GM21360 (cell line): ENCODE data around the gene TMOD1.
"Not testable (repeated sequence)": the region's sequence is repeated elsewhere in the genome, so short reads cannot be mapped to it uniquely, and the experiment has no call there.

Source experiments
- ATAC-seq: cut with Tn5 transposase; IDR thresholded peaks from one replicate; pipeline ENCODE4 v1.9.1; 2021; ENCODE audit warnings: mild to moderate bottlenecking, moderate library complexity; ENCODE audit not compliant: unreplicated experiment

The TMOD1 gene

GRCh38 chr9:97563458-97564135 lies 62.1 kb downstream of the TMOD1 start:
- no peak for ATAC-seq

- no peak for ATAC-seq
These were observed 63.1 kb downstream of the TMOD1 start for GRCh38 chr9:97564291-97565175.

GRCh38 chr9:97565262-97565661 lies 63.8 kb downstream of the TMOD1 start:
- no peak for ATAC-seq

GRCh38 chr9:97567182-97567893 lies 65.9 kb downstream of the TMOD1 start:
- ATAC-seq: no peak

GRCh38 chr9:97567894-97568202 lies 66.4 kb downstream of the TMOD1 start:
- ATAC-seq: no peak

- no peak for ATAC-seq
These were observed 67.2 kb downstream of the TMOD1 start for GRCh38 chr9:97568461-97569275.

GRCh38 chr9:97570899-97571298 lies 69.4 kb downstream of the TMOD1 start:
- no peak for ATAC-seq

- ATAC-seq: no peak
These were observed 70.2 kb downstream of the TMOD1 start for GRCh38 chr9:97571664-97572063.

- no peak for ATAC-seq
These were observed 70.9 kb downstream of the TMOD1 start for GRCh38 chr9:97572196-97572891.

GRCh38 chr9:97572892-97573365 lies 71.5 kb downstream of the TMOD1 start:
- ATAC-seq: no peak

GRCh38 chr9:97573482-97574073 lies 72.1 kb downstream of the TMOD1 start:
- no peak for ATAC-seq

- ATAC-seq: not testable (repeated sequence)
These were observed 72.7 kb downstream of the TMOD1 start for GRCh38 chr9:97574101-97574571.

GRCh38 chr9:97574921-97575672 lies 73.6 kb downstream of the TMOD1 start:
- ATAC-seq: not testable (repeated sequence)

- ATAC-seq: no peak
These were observed 74.3 kb downstream of the TMOD1 start for GRCh38 chr9:97575673-97576200.

GRCh38 chr9:97577051-97577450 lies 75.6 kb downstream of the TMOD1 start:
- no peak for ATAC-seq

GRCh38 chr9:97578846-97579245 lies 77.4 kb downstream of the TMOD1 start:
- ATAC-seq: no peak

- ATAC-seq: no peak
These were observed 78.4 kb downstream of the TMOD1 start for GRCh38 chr9:97579914-97580313.

- not testable (repeated sequence) for ATAC-seq
These were observed 80.1 kb downstream of the TMOD1 start for GRCh38 chr9:97581590-97581989.

GRCh38 chr9:97584778-97585177 lies 83.3 kb downstream of the TMOD1 start:
- ATAC-seq: not testable (repeated sequence)
